ENCODE measurements around the gene VASH2.

GRCh38 chr1:212951947-212952640, 1.8 kb downstream of the VASH2 start:
- no peak for TF ChIP-seq CTCF (IDR thresholded peaks at IDR 0.05)
- TF ChIP-seq POLR2A (IDR thresholded peaks at IDR 0.05), result no peak

Measured in Peyer's patch (tissue), 4 donors.